Measurements from ENCODE around the gene RNF180. TPM values are rescaled to one million over a fixed set of nuclear protein-coding genes. Genes with fewer than 3 reads are reported as not detected.

RNF180 gene
- total and polyA plus RNA-seq, 2 of the 8 experiments (the other 6 are each of a cell fraction or from before 2014, with no cell fraction given): 0.39 to 2.3 TPM

DNA sequence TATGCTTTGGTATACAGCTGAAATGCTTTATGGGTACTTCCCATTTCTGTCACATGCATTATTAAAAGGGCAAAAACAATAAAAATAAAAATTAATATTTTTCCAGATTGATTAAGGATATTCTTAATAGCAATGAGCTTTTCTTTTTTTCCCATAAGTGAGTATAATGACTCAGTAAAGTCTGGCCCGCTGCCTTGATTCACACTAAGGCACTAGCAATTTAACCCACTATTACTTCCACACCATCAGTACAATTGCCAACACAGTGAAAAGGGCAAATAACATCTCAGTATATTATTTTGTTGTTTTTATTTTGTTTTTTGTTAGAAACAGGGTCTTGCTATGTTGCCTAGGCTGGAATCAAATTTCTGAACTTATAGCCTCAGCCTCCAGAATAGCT is 150.1 kb downstream of the RNF180 start:
- no peak overlapping the region for H3K23ac ChIP-seq (ENCODE audit: insufficient read length)
- no peak overlapping the region for H2BK12ac ChIP-seq (ENCODE audit: low read depth, low read length)
- no peak overlapping the region for H3K4me3 ChIP-seq (ENCODE audit: extremely low read depth in 1 of 4, insufficient read depth in 2 of 4, low read depth in 3 of 4, low read length in 4 of 4)
- 96% methylated on average over 1 of the region's 1 CpG; no CpG with 5 or more reads in 1 of the 2 experiments for whole genome bisulfite sequencing, 2 experiments (ENCODE audit: extremely low coverage in 1 of 2, insufficient coverage in 1 of 2, insufficient read length in 1 of 2, insufficient replicate concordance in 2 of 2, low coverage in 1 of 2, low lambda C conversion rate in 2 of 2, missing lambda C conversion rate in 1 of 2)
- no peaks in the 10 kb centered on the region for H3K36me3 ChIP-seq (ENCODE audit: control insufficient read depth in 2 of 4, insufficient read depth in 4 of 4, low read length in 3 of 4)
- no peak overlapping the region for H4K5ac ChIP-seq (ENCODE audit: insufficient read length, low read depth, low read length)
- no peak overlapping the region for H2AK5ac ChIP-seq (ENCODE audit: low read depth, low read length)
- H4K20me1 ChIP-seq (replicated peaks in 1 of 2; ENCODE audit: control insufficient read depth in 1 of 2, insufficient read depth in 2 of 2, low read length in 2 of 2): no peaks in the 10 kb centered on the region
- no peak overlapping the region for H2BK120ac ChIP-seq (replicated peaks; ENCODE audit: low read depth, low read length)
- no peak for TF ChIP-seq HDAC6 (IDR thresholded peaks at IDR 0.05; ENCODE audit: low read depth, low read length)
- H3K23me2 ChIP-seq (ENCODE audit: low read depth, low read length): no peaks in the 10 kb centered on the region
- ChIA-PET POLR2A (ENCODE audit: partially characterized antibody) (no interaction called here), CTCF (ENCODE audit: partially characterized antibody) (interaction anchor here (0.6 to 1.1 kb wide), 3 partner anchors 205 to 297 kb away, joined by 3 read pairs; no protein-coding TSS in a partner anchor)
- H2AFZ ChIP-seq (ENCODE audit: low read length): no peak overlapping the region
- H2BK5ac ChIP-seq (ENCODE audit: low read depth, low read length): no peak overlapping the region
- H3K18ac ChIP-seq (ENCODE audit: extremely low read depth, low read length): no peak overlapping the region
- no peaks in the 10 kb centered on the region for H3K27me3 ChIP-seq (replicated peaks in 1 of 4; ENCODE audit: control insufficient read depth in 3 of 4, extremely low read depth in 1 of 4, insufficient read depth in 3 of 4, low read length in 3 of 4)
- H3K79me1 ChIP-seq (ENCODE audit: low read depth, low read length): no peaks in the 10 kb centered on the region
- H3K14ac ChIP-seq (ENCODE audit: insufficient read length): no peak overlapping the region
- no peaks in the 10 kb centered on the region for H3K9me3 ChIP-seq (ENCODE audit: insufficient read depth in 2 of 2, low read depth in 1 of 2, low read length in 1 of 2)
- H2BK15ac ChIP-seq (ENCODE audit: low read length): no peak overlapping the region
- H3K4me2 ChIP-seq (ENCODE audit: insufficient read depth in 1 of 2, low read depth in 2 of 2, low read length in 2 of 2): no peak overlapping the region
- no peak overlapping the region for H3K27ac ChIP-seq (ENCODE audit: low read depth, low read length)
- H2BK20ac ChIP-seq (ENCODE audit: low read length): no peak overlapping the region
- no peak overlapping the region for H4K8ac ChIP-seq (ENCODE audit: extremely low read depth, insufficient read depth, low read length)
- H3K4ac ChIP-seq (replicated peaks; ENCODE audit: insufficient read length, low read depth, low read length): no peak overlapping the region
- no peak for FAIRE-seq
- no peak for DNase-seq (ENCODE audit: low read depth in 1 of 2, low spot score in 2 of 2)
- H3K56ac ChIP-seq (replicated peaks; ENCODE audit: insufficient read length, low read depth, low read length): no peak overlapping the region
- H3K9ac ChIP-seq (replicated peaks in 1 of 4; ENCODE audit: extremely low read depth in 1 of 4, low read depth in 3 of 4, low read length in 3 of 4): no peak overlapping the region
- no peak overlapping the region for H4K91ac ChIP-seq (replicated peaks; ENCODE audit: insufficient read length, low read length)
- H3K79me2 ChIP-seq (ENCODE audit: control insufficient read depth in 1 of 2, insufficient read depth in 2 of 2, low read length in 2 of 2): no peaks in the 10 kb centered on the region
- H3K4me1 ChIP-seq (replicated peaks in 1 of 4; ENCODE audit: control insufficient read depth in 3 of 4, insufficient read depth in 4 of 4, low read length in 3 of 4): no peaks in the 10 kb centered on the region
